Measurements from ENCODE around the gene TUBB. TPM values are rescaled to one million over a fixed set of nuclear protein-coding genes. Genes with fewer than 3 reads are reported as not detected.
A peak's percentile ranks its signal among the peaks of the same experiment; 100 is the strongest.

TUBB gene
- total RNA-seq, 2 donors from 2014 or later, result 172 to 243 TPM

GRCh38 chr6:30741063-30741779, 21.1 kb downstream of the TUBB start:
- no peak for ATAC-seq (ENCODE audit: insufficient number of reproducible peaks, low FRiP score, low read depth)
- H3K4me1 ChIP-seq (ENCODE audit: control insufficient read depth in 1 of 2, low read depth in 2 of 2), result peaks cover 11 to 63% of the 10 kb centered on the region in 2 donors
- peaks cover 28% of the 10 kb centered on the region for H3K36me3 ChIP-seq
- H3K9me3 ChIP-seq, result no peaks in the 10 kb centered on the region
- TF ChIP-seq CTCF (IDR thresholded peaks at IDR 0.05), result no peak
- H3K27ac ChIP-seq, result peak overlapping the region; percentile 92 to 94
- no peak for DNase-seq (ENCODE audit: low spot score)
- peak overlapping the region; percentile 93 for H3K4me3 ChIP-seq
- no peaks in the 10 kb centered on the region for H3K27me3 ChIP-seq (replicated peaks; ENCODE audit: insufficient read depth)

- Histone ChIP-seq H3K9me3 (no peaks in the 10 kb centered on the region), H3K27me3 (replicated peaks; ENCODE audit: insufficient read depth) (no peaks in the 10 kb centered on the region), H3K4me3 (peak overlapping the region; percentile 93), H3K27ac (peak overlapping the region; percentile 92 to 94), H3K4me1 (ENCODE audit: control insufficient read depth in 1 of 2, low read depth in 2 of 2) (peaks cover 11 to 61% of the 10 kb centered on the region in 2 donors), H3K36me3 (peaks cover 27% of the 10 kb centered on the region)
- ATAC-seq (ENCODE audit: insufficient number of reproducible peaks, low FRiP score, low read depth) (no peak), DNase-seq (ENCODE audit: low spot score) (no peak)
- no peak for TF ChIP-seq CTCF (IDR thresholded peaks at IDR 0.05)
These were observed 21.7 kb downstream of the TUBB start for GRCh38 chr6:30741789-30742315.

- Histone ChIP-seq H3K4me3 (peak within 1 kb of the TSS; percentile 93), H3K27me3 (replicated peaks; ENCODE audit: insufficient read depth) (no peaks in the 10 kb centered on the region), H3K27ac (peak within 1 kb of the TSS; percentile 92 to 94), H3K4me1 (ENCODE audit: control insufficient read depth in 1 of 2, low read depth in 2 of 2) (peaks cover 9 to 54% of the 10 kb centered on the region in 2 donors), H3K9me3 (no peaks in the 10 kb centered on the region), H3K36me3 (peaks cover 27% of the 10 kb centered on the region)
- TF ChIP-seq CTCF (IDR thresholded peaks at IDR 0.05), result no peak
- DNase-seq (ENCODE audit: low spot score), result peak; percentile 91
- ATAC-seq (ENCODE audit: insufficient number of reproducible peaks, low FRiP score, low read depth), result peak; percentile 68
These were observed 22.4 kb downstream of the TUBB start, which contains the start of gene FLOT1 for GRCh38 chr6:30742316-30743098. FLOT1 (minus strand) TSS chr6:30742687; CDS start chr6:30742189, 498 bp downstream.

GRCh38 chr6:30743099-30744053, 23.2 kb downstream of the TUBB start:
- peak overlapping the region; percentile 93 for H3K4me3 ChIP-seq
- H3K36me3 ChIP-seq, result peaks cover 20% of the 10 kb centered on the region
- peaks cover 9 to 46% of the 10 kb centered on the region in 2 donors for H3K4me1 ChIP-seq (ENCODE audit: control insufficient read depth in 1 of 2, low read depth in 2 of 2)
- ATAC-seq (ENCODE audit: insufficient number of reproducible peaks, low FRiP score, low read depth) (no peak), DNase-seq (ENCODE audit: low spot score) (no peak)
- no peak for TF ChIP-seq CTCF (IDR thresholded peaks at IDR 0.05)
- no peaks in the 10 kb centered on the region for H3K27me3 ChIP-seq (replicated peaks; ENCODE audit: insufficient read depth)
- H3K27ac ChIP-seq, result peak overlapping the region; percentile 92 to 94
- no peaks in the 10 kb centered on the region for H3K9me3 ChIP-seq
